H1 (cell line): ENCODE data around the gene EPB41L4B. TPM values are rescaled to one million over a fixed set of nuclear protein-coding genes. Genes with fewer than 3 reads are reported as not detected.

Source experiments
- CTCF ChIA-PET: fragments of 300-600 bp; sonication (Branson Sonifier 250); formaldehyde crosslinking; loops from one replicate; lab custom pipeline; 2021; ENCODE audit not compliant: partially characterized antibody; lab: Charles Lee
- POLR2A ChIA-PET: fragments of 300-600 bp; sonication (Branson Sonifier 250); formaldehyde crosslinking; loops from one replicate; lab custom pipeline; 2021; ENCODE audit warnings: inconsistent platforms; ENCODE audit not compliant: partially characterized antibody; lab: Charles Lee
- DNase-seq, 2 experiments: peaks; one replicate each; pipeline versions ENCODE4 v3.0.0 to v3.0.0-alpha.2; 2010 to 2022; ENCODE audit warnings: low spot score in 2 of 2, low read depth in 1 of 2, mixed read lengths in 1 of 2
- FAIRE-seq: peaks from 2 replicates; lab custom pipeline; 2011; peaks lifted over from hg19 to GRCh38; lab: Jason Lieb, UNC
- H2AFZ ChIP-seq: 2 replicates; pipeline ENCODE4 v1.8.1; 2012; ENCODE audit warnings: low read length, inconsistent platforms
- H2AK5ac ChIP-seq: 2 replicates; pipeline ENCODE4 v1.6.1; 2013; ENCODE audit warnings: low read depth, low read length
- H2BK120ac ChIP-seq: replicated peaks from 2 replicates; pipeline ENCODE3; 2013; ENCODE audit warnings: low read depth, low read length, inconsistent platforms
- H2BK12ac ChIP-seq: 2 replicates; pipeline ENCODE4 v1.6.1; 2013; ENCODE audit warnings: low read depth, low read length
- H2BK15ac ChIP-seq: 2 replicates; pipeline ENCODE4 v1.6.1; 2013; ENCODE audit warnings: low read length
- H2BK20ac ChIP-seq: 2 replicates; pipeline ENCODE4 v1.6.1; 2013; ENCODE audit warnings: low read length
- H2BK5ac ChIP-seq: 2 replicates; pipeline ENCODE4 v1.6.1; 2013; ENCODE audit warnings: low read depth, low read length
- H3K14ac ChIP-seq: 2 replicates; pipeline ENCODE4 v1.6.1; 2013; ENCODE audit warnings: inconsistent platforms; ENCODE audit not compliant: insufficient read length
- H3K18ac ChIP-seq: 2 replicates; pipeline ENCODE4 v1.6.1; 2013; ENCODE audit warnings: low read length; ENCODE audit errors: extremely low read depth
- H3K23ac ChIP-seq: 2 replicates; pipeline ENCODE4 v1.6.1; 2013; ENCODE audit warnings: inconsistent platforms; ENCODE audit not compliant: insufficient read length
- H3K23me2 ChIP-seq: 2 replicates; pipeline ENCODE4 v1.6.1; 2013; ENCODE audit warnings: low read depth, low read length
- H3K27ac ChIP-seq: 2 replicates; pipeline ENCODE4 v1.6.1; 2011; ENCODE audit warnings: low read depth, low read length, inconsistent platforms
- H3K27me3 ChIP-seq, 4 experiments: replicated peaks in 1 of 4; 1 replicate in 1 of 4; 2 replicates in 3 of 4; pipeline versions ENCODE4 v1.6.1 to v1.8.1; 2011 to 2013; ENCODE audit warnings: low read length in 3 of 4, mild to moderate bottlenecking in 3 of 4, inconsistent platforms in 2 of 4, mixed read lengths in 2 of 4, moderate library complexity in 1 of 4; ENCODE audit not compliant: control insufficient read depth in 3 of 4, insufficient read depth in 3 of 4; ENCODE audit errors: extremely low read depth in 1 of 4
- H3K36me3 ChIP-seq, 4 experiments: 2 replicates each; pipeline versions ENCODE4 v1.6.1 to v1.8.1; 2011 to 2013; ENCODE audit warnings: mild to moderate bottlenecking in 4 of 4, low read length in 3 of 4, moderate library complexity in 2 of 4, control low read depth in 1 of 4, inconsistent platforms in 1 of 4; ENCODE audit not compliant: insufficient read depth in 4 of 4, control insufficient read depth in 2 of 4
- H3K4ac ChIP-seq: replicated peaks from 2 replicates; pipeline ENCODE3; 2013; ENCODE audit warnings: low read length, low read depth, mixed read lengths, inconsistent platforms; ENCODE audit not compliant: insufficient read length
- H3K4me1 ChIP-seq, 4 experiments: replicated peaks in 1 of 4; 1 replicate in 1 of 4; 2 replicates in 3 of 4; pipeline versions ENCODE4 v1.6.1 to v1.8.1; 2011 to 2013; ENCODE audit warnings: low read length in 3 of 4, inconsistent platforms in 2 of 4, mixed read lengths in 1 of 4; ENCODE audit not compliant: insufficient read depth in 4 of 4, control insufficient read depth in 3 of 4
- H3K4me2 ChIP-seq, 2 experiments: 2 replicates each; pipeline versions ENCODE4 v1.6.1 to v1.8.1; 2011 to 2013; ENCODE audit warnings: low read depth in 2 of 2, low read length in 2 of 2, control low read depth in 1 of 2, inconsistent platforms in 1 of 2, mild to moderate bottlenecking in 1 of 2; ENCODE audit not compliant: insufficient read depth in 1 of 2
- H3K4me3 ChIP-seq, 4 experiments: fragments of 200-600, 300-600 bp in 1 of 4; sonication (generic), shearing (Covaris generic), sonication (Bioruptor Twin) in 1 of 4; 2 replicates each; pipeline versions ENCODE4 v1.5.1 to v1.8.1; 2011 to 2016; ENCODE audit warnings: low read length in 4 of 4, low read depth in 3 of 4, control low read depth in 2 of 4, inconsistent platforms in 2 of 4, mild to moderate bottlenecking in 2 of 4, mixed read lengths in 1 of 4, moderate library complexity in 1 of 4; ENCODE audit not compliant: insufficient read depth in 2 of 4; ENCODE audit errors: extremely low read depth in 1 of 4
- H3K56ac ChIP-seq: replicated peaks from 2 replicates; pipeline ENCODE3; 2013; ENCODE audit warnings: low read depth, mild to moderate bottlenecking, mixed read lengths, low read length, inconsistent platforms; ENCODE audit not compliant: insufficient read length
- H3K79me1 ChIP-seq: 2 replicates; pipeline ENCODE4 v1.6.1; 2013; ENCODE audit warnings: low read depth, low read length, control low read depth
- H3K79me2 ChIP-seq, 2 experiments: 2 replicates each; pipeline versions ENCODE4 v1.6.1 to v1.8.1; 2012 to 2013; ENCODE audit warnings: low read length in 2 of 2, mild to moderate bottlenecking in 2 of 2, inconsistent platforms in 1 of 2; ENCODE audit not compliant: insufficient read depth in 2 of 2, control insufficient read depth in 1 of 2
- H3K9ac ChIP-seq, 4 experiments: replicated peaks in 1 of 4; 1 replicate in 1 of 4; 2 replicates in 3 of 4; pipeline versions ENCODE4 v1.6.1 to v1.8.1; 2011 to 2013; ENCODE audit warnings: low read depth in 3 of 4, low read length in 3 of 4, control low read depth in 2 of 4, mild to moderate bottlenecking in 2 of 4, moderate library complexity in 2 of 4, inconsistent platforms in 1 of 4; ENCODE audit errors: extremely low read depth in 1 of 4
- H3K9me3 ChIP-seq, 2 experiments: 2 replicates each; pipeline versions ENCODE4 v1.6.1 to v1.8.1; 2012 to 2013; ENCODE audit warnings: mild to moderate bottlenecking in 2 of 2, moderate library complexity in 2 of 2, control low read depth in 1 of 2, inconsistent platforms in 1 of 2, low read depth in 1 of 2, low read length in 1 of 2, mixed read lengths in 1 of 2; ENCODE audit not compliant: insufficient read depth in 2 of 2
- H4K20me1 ChIP-seq, 2 experiments: replicated peaks in 1 of 2; 2 replicates each; pipeline versions ENCODE3 to v1.8.1; 2011 to 2013; ENCODE audit warnings: inconsistent platforms in 2 of 2, low read length in 2 of 2, mild to moderate bottlenecking in 1 of 2; ENCODE audit not compliant: insufficient read depth in 2 of 2, control insufficient read depth in 1 of 2
- H4K5ac ChIP-seq: 2 replicates; pipeline ENCODE4 v1.6.1; 2013; ENCODE audit warnings: low read length, low read depth, mixed read lengths, inconsistent platforms; ENCODE audit not compliant: insufficient read length
- H4K8ac ChIP-seq: 2 replicates; pipeline ENCODE4 v1.8.0; 2013; ENCODE audit warnings: mild to moderate bottlenecking, moderate library complexity, low read length, inconsistent platforms; ENCODE audit not compliant: insufficient read depth; ENCODE audit errors: extremely low read depth
- H4K91ac ChIP-seq: replicated peaks from 2 replicates; pipeline ENCODE3; 2013; ENCODE audit warnings: low read length, mixed read lengths, inconsistent platforms; ENCODE audit not compliant: insufficient read length
- CBX8 ChIP-seq: fragments of 300-800, 300-1000 bp; sonication (generic); IDR thresholded peaks from 2 replicates; pipeline ENCODE4 v1.7.1; 2016; ENCODE audit warnings: low read depth, low read length, borderline replicate concordance
- EZH2 ChIP-seq: fragments of 200-600 bp; sonication (generic); IDR thresholded peaks from 2 replicates; pipeline ENCODE4 v1.7.1; 2012; ENCODE audit warnings: low read depth, mild to moderate bottlenecking, moderate library complexity, low read length, inconsistent platforms; ENCODE audit not compliant: severe bottlenecking
- TBP ChIP-seq: IDR thresholded peaks from 2 replicates; pipeline ENCODE4 v1.6.1; 2011; ENCODE audit warnings: low read depth, low read length, improper control_type of control experiment
- WGBS, 2 experiments: shearing (Covaris generic) in 1 of 2; methylation state at CpG; one replicate each; pipeline versions ENCODE4 v1.1.6 to v1.1.7; 2013 to 2015; ENCODE audit warnings: low lambda C conversion rate in 2 of 2, mixed read lengths in 2 of 2, inconsistent platforms in 1 of 2, low coverage in 1 of 2, missing lambda C conversion rate in 1 of 2; ENCODE audit not compliant: insufficient replicate concordance in 2 of 2, insufficient coverage in 1 of 2, insufficient read length in 1 of 2; ENCODE audit errors: extremely low coverage in 1 of 2, missing lambda C conversion rate in 1 of 2; 5-methylcytosine and 5-hydroxymethylcytosine counted together
- polyA plus RNA-seq, 7 experiments: library from polyadenylated mRNA; depleted of rRNA in 3 of 7; stranded (reverse) in 5 of 7; unstranded in 2 of 7; fragments of >200 nt in 5 of 7; fragments of 200-250 nt in 2 of 7; gene quantifications; 1 replicate in 5 of 7; 2 replicates in 1 of 7; 4 replicates in 1 of 7; pipeline versions ENCODE4 v1.2.1 to v1.2.3, GENCODE V29; 2011 to 2013; ENCODE audit warnings: missing spikeins in 2 of 7, mixed read lengths in 2 of 7
- total RNA-seq: library from RNA; stranded (reverse); fragmentation: NEBNext Ultra II Directional; extraction: Animal tissue kit (Norgen Biotek cat#: 25700); gene quantifications from 2 replicates; pipeline ENCODE4 v1.2.1, GENCODE V29; 2021

EPB41L4B gene
- total and polyA plus RNA-seq, 2 of the 8 experiments (the other 6 are each of a cell fraction or from before 2014, with no cell fraction given) = 11.9 to 25.0 TPM

GRCh38 chr9:109251776-109252106 lies 69.1 kb downstream of the EPB41L4B start:
- Histone ChIP-seq H4K91ac (no peak overlapping the region), H3K23ac (no peak overlapping the region), H3K79me1 (no peaks in the 10 kb centered on the region), H3K9me3 (no peaks in the 10 kb centered on the region), H3K27me3 (no peaks in the 10 kb centered on the region), H3K56ac (no peak overlapping the region), H2BK20ac (no peak overlapping the region), H2AK5ac (no peak overlapping the region), H2BK120ac (no peak overlapping the region), H2BK12ac (no peak overlapping the region), H3K9ac (no peak overlapping the region), H3K4me3 (no peak overlapping the region), H3K4me2 (no peak overlapping the region), H3K4ac (no peak overlapping the region), H4K8ac (no peak overlapping the region; the same call in 1 of the 2 replicates), H4K5ac (no peak overlapping the region), H3K27ac (no peak overlapping the region), H4K20me1 (peaks cover 0 to 2% of the 10 kb centered on the region in 2 experiments), H2BK15ac (no peak overlapping the region), H2BK5ac (no peak overlapping the region), H3K79me2 (no peaks in the 10 kb centered on the region), H3K4me1 (peaks cover 0 to 4% (median 2%) of the 10 kb centered on the region in 4 experiments; a peak in 2 of 7 replicates), H3K18ac (no peak overlapping the region), H3K23me2 (no peaks in the 10 kb centered on the region), H2AFZ (no peak overlapping the region), H3K36me3 (peaks cover 0 to 16% (median 2%) of the 10 kb centered on the region in 4 experiments; a peak in 3 of 8 replicates), H3K14ac (no peak overlapping the region)
- ChIA-PET POLR2A (interaction anchor here (1.0 kb wide), 1 partner anchor 48 kb away, joined by 4 read pairs; no protein-coding TSS in a partner anchor), CTCF (interaction anchor here (0.5 to 12.7 kb wide), 10 partner anchors 9 to 217 kb away, joined by 3 to 96 read pairs (median 3); no protein-coding TSS in a partner anchor)
- no peak for FAIRE-seq
- 96% methylated on average over 5 of the region's 5 CpGs; no CpG with 5 or more reads in 1 of the 2 experiments for WGBS, 2 experiments
- TF ChIP-seq EZH2 (no peak), CBX8 (no peak), TBP (no peak)
- DNase-seq = no peak
